ENCODE results near the gene WWC2. TPM values are rescaled to one million over a fixed set of nuclear protein-coding genes. Genes with fewer than 3 reads are reported as not detected.

The WWC2 gene
- total RNA-seq, 4 donors from 2014 or later: 24.3 to 50.7 (median 41.8) TPM

DNA sequence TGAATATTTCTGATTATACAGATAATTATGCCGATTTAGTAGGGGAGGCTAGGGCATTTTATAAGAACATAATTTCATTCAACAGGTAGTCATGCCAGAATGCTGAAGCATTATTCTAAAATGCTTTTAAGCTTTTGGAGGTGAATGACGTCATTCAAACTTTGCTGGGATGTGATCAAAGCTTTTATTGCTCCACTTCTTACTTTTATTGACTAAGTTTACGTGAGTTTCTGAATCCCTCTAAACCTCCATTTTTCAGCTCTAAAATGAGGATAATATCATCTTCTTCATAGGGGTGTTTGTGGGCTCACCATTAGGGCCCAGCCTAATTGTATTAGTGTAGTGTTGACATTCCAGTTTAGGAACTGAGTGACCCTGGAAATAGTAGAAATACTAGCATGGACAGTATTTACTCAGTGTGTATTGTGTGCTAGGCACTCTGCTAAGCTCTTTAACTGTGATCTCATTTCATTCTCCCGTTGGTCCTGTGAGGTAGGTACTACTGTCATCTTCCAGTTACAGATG is 3.0 kb downstream of the WWC2 start:
- TF ChIP-seq, protein P1, sequence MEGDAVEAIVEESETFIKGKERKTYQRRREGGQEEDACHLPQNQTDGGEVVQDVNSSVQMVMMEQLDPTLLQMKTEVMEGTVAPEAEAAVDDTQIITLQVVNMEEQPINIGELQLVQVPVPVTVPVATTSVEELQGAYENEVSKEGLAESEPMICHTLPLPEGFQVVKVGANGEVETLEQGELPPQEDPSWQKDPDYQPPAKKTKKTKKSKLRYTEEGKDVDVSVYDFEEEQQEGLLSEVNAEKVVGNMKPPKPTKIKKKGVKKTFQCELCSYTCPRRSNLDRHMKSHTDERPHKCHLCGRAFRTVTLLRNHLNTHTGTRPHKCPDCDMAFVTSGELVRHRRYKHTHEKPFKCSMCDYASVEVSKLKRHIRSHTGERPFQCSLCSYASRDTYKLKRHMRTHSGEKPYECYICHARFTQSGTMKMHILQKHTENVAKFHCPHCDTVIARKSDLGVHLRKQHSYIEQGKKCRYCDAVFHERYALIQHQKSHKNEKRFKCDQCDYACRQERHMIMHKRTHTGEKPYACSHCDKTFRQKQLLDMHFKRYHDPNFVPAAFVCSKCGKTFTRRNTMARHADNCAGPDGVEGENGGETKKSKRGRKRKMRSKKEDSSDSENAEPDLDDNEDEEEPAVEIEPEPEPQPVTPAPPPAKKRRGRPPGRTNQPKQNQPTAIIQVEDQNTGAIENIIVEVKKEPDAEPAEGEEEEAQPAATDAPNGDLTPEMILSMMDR (IDR thresholded peaks at IDR 0.05; ENCODE audit: low read depth): no peak

DNA sequence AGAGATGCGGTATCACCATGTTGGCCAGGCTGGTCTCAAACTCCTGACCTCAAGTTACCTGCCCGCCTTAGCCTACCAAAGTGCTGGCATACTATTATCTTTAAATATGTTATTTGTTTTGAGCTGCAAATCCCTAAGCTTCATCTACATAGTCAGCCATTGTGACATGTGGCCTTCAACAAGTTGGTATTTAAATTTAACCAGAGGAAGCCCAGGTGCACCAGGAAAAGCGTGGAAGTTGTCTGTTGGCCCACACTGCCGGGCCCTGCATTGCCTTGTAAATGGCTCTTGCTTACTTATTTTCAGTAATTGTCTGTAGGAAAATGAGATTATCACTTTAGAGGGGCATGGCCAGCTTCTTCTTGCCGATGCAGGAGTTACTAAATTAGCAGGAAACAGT is 6.0 kb downstream of the WWC2 start:
- TF ChIP-seq, protein P1 (IDR thresholded peaks at IDR 0.05; ENCODE audit: low read depth): no peak

DNA sequence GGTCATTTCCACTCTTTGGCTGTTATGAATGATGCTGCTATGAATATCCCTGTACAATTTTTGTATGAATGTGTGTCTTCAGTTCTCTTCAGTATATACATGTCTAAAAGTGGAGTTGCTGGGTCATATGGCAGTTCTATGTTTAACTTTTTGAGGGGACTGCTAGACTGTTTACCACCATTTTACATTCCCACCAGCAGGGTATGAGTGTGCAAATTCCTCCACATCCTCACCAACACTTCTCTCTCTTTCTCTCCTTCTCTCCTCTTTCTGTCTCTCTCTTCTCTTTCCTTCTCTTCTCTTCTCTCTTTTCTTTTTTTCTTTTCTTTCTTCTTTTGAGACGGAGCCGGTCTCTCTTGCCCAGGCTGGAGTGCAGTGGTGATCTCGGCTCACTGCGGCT is 7.8 kb downstream of the WWC2 start:
- TF ChIP-seq, protein P1 (IDR thresholded peaks at IDR 0.05; ENCODE audit: low read depth): no peak

DNA sequence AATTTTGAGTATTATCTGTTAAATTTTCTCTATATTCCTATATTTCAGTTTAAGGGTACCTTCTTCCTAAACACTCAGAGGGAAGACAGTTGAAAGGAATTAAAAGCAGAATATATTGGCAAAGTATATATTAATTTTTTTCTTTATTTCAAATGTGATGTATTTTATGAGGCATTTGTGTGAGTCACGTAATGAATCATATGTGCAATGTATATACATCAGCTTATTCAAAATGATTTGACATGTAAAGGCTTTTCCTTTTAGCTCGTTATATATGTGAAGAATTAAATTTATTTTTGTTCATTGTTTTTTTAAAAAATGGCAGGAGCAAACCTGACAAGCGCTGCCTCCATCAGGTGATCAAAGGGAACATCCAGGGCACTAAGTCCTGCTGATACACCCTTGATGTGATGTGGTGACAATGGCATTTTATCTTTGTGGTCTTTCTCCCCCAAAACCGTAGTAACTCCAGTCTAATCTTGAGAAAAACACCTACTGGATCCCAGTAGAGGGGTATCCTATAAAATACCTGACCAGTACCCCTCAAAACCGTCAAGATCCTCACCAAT is 8.9 kb downstream of the WWC2 start:
- TF ChIP-seq, protein P1 (IDR thresholded peaks at IDR 0.05; ENCODE audit: low read depth): no peak

DNA sequence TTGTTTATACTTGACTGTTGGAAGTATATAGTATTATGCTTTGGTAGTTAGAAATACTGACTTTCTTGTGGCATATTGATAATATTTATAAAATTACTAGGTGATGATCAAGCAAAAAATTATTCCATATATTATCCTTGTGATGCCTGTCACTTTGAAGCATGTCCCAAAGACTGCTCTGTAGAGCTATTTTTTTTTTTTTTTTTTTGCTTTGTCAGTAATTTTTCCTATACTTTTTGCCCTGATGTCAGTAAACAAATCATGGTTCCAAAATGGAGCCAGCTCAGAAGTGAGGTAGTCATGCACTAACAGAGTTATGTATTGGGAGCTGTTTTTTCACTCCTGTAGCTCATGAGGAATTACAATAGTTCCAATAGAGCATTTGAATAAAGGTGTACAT is 11.2 kb downstream of the WWC2 start:
- TF ChIP-seq, protein P1 (IDR thresholded peaks at IDR 0.05; ENCODE audit: low read depth): no peak

DNA sequence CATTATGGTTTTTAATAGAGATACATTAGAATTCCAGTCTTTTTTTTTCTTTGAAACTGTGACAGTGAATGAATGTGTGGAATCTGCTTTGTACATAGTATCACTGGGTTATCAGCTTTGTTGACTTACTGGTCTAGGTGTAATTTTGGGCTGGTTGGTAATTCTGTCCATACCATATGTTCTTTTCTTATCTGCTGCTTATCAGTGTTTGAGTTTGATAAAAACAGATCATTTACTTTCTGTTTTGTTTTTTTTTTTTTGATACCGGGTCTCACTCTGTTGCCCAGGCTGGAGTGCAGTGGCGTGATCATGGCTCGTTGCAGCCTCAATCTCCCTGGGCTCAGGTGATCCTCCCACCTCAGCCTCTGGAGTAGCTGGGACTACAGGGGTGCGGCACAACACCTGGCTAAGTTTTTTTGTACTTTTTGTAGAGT is 12.4 kb downstream of the WWC2 start:
- TF ChIP-seq, protein P1 (IDR thresholded peaks at IDR 0.05; ENCODE audit: low read depth): no peak

DNA sequence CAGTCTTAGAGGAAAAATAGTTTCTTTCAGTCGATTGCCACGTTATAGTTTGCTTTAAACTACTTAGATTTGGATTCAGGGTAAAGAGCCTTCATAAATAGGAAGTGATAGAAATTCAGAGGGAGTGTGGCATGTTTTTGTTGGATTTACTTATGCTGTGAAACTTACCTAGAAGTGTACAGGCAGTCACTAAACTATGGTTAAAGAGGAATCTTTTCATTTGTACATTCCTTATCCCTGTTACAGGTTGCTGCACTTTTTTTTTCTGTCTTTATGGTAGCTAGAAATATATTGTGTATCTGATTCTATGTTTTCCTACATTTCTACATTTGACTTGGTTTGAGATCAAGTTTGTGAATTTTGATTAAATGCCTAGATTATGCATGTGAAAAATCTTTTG is 19.1 kb downstream of the WWC2 start:
- TF ChIP-seq, protein P1 (IDR thresholded peaks at IDR 0.05; ENCODE audit: low read depth): no peak

All from subcutaneous adipose tissue (tissue), 4 donors.